Pons (tissue), 1 donor: ENCODE data around the gene EDN2.

Source experiments
- DNase-seq: peaks from one replicate; pipeline ENCODE4 v3.0.0-alpha.2; 2016; ENCODE audit warnings: low spot score

Gene EDN2

DNA sequence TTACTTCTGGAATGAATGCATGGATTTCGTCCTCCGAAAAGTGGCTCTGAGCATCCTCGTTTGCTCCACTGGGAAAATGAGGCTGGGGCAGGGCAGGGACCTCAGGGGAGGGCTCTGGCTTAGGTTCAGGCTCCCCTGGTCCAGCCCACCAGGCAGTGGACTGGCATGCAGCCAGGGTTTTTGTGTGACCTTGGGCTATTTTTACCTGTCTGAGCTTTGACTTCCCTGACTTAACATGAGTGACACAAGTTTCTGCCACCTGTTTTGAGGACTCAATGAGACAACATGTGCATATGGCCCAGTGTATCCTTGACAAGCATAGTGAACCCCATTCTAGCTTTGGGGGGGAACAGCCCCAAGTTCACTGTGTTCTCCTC lies 32.6 kb upstream of the EDN2 start:
- no peak for DNase-seq

DNA sequence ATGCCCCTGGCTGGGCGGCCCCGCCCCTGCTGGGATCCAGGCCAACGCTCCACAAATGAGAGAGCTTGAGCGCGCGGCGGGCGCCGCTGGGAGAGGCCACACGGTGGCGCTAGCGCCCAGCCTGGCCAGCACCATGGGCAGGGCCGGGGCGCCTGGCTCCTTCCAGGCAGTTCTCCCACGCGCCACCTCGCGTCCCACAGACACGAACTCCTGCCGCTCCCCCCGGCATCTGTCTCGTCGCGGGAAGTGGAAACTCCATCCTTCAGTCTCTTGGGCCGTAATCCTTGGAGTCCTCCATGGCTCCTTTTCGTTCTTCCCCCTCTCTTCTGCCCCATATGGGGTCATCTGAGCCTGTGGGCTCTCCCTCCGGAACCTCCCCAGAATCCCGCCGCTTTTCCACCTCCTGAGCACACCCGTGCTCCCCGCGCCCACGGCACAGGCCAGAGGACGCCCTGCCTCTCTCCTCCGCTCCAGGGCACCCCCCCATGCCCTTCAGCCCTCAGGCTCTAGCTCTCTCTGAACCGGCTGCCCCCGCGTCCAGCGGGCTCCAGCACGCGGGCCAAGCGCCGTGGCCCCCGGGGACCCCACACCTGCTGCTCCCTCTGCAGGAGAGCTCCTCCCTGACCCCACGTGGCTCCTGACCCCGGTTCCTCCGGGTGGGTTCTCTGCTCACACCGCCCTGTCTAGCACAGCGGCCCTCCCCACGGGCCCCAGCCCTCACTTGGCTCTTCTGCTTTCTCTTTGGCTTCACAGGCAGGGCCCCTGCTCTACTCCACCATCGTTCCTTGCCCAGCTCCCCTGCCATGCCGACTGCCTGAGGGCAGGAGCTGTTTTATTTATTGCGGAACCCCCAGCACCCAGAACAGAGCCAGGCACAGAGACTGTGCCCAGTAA lies 31.9 kb upstream of the EDN2 start:
- DNase-seq: peak; percentile 92

- DNase-seq: no peak
Measured at GRCh38 chr1:41515778-41516167, 31.3 kb upstream of the EDN2 start.

GRCh38 chr1:41515131-41515678 lies 30.7 kb upstream of the EDN2 start:
- DNase-seq: peak; percentile 98

DNA sequence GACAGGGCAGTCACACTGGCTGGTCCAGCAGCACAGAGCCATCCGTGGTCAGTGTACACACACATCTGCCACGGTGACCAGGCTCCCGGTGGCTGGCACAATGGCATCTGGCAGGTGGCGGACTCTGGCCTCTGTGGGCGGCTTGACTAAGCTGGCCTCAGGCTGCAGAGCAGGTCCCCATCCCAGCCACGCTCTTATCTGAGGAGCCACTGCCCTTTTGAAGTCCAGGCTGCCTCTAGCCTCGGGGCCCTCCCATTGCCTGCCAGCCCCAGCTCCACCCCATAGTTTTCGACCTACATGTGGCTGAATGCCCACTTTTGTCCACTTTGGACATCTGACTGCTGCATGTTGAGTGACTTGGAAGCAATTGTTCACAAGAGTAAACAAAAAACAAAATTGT lies 29.9 kb upstream of the EDN2 start:
- DNase-seq: no peak

DNA sequence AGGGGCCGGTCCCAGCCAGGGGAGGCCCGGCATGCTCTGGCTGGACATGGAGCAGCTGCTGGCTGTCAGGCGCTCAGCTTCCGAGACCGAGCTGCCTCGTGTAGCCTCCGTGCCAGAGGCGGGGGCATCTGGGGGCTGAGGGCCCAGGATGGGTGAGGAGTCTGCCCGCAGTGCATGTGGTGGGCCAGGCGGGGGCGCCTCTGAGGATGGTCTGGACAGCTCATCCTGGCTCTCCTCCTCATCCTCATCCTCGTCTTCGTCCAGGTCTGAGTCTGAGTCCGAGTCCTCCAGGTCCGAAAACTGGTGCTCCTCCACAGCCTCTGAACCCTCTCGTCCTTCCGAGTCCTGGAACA lies 28.9 kb upstream of the EDN2 start:
- DNase-seq: no peak

- no peak for DNase-seq
Measured at GRCh38 chr1:41512701-41513382, 28.4 kb upstream of the EDN2 start.

GRCh38 chr1:41511239-41511540 lies 26.7 kb upstream of the EDN2 start:
- no peak for DNase-seq

GRCh38 chr1:41510531-41511238 lies 26.2 kb upstream of the EDN2 start:
- no peak for DNase-seq

DNA sequence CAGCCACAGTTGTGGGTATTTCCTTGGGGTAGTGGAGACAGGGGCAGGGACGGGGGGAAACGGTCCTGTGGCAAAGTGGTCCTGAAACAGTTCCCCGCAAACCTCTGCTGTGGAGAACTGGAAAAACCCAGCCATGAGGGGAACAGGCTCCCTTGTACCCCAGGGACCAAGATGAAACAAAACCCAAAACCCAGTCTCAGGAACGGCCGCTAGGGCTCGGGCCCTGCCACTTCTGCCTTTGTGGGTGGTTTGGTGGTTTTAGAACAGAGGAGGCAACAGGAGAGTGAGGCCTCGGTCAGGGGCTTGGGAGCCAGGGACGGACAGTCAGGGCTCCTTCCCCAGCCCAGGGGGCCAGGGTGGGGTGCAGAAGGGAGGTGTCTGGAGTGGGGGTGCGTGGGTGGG lies 24.8 kb upstream of the EDN2 start:
- DNase-seq: no peak

GRCh38 chr1:41508290-41508689 lies 23.8 kb upstream of the EDN2 start:
- DNase-seq: no peak

DNA sequence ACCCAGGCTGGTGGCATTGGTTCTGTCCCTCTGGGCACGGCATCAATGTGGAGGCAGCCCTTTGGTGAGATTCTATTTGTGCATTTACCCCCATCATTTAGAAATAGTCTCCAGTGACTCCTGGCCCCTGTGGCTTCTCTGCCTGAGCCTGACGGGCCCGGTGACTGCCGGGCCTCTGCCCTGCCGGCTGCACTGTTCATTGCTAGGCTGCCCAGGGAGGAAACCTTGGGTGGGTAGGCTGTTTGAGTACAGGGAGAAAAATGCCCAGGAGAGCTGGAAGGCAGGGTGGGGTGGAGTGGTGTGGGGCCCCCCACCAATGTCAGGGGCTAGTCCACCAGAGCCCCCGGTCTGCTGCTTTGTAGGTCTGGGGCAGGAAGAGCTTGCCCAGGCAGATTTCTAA lies 23.4 kb upstream of the EDN2 start:
- DNase-seq: no peak

GRCh38 chr1:41507110-41507720 lies 22.7 kb upstream of the EDN2 start:
- DNase-seq: no peak

GRCh38 chr1:41504114-41505035 lies 19.9 kb upstream of the EDN2 start:
- DNase-seq: no peak

GRCh38 chr1:41503538-41504113 lies 19.1 kb upstream of the EDN2 start:
- DNase-seq: no peak

DNA sequence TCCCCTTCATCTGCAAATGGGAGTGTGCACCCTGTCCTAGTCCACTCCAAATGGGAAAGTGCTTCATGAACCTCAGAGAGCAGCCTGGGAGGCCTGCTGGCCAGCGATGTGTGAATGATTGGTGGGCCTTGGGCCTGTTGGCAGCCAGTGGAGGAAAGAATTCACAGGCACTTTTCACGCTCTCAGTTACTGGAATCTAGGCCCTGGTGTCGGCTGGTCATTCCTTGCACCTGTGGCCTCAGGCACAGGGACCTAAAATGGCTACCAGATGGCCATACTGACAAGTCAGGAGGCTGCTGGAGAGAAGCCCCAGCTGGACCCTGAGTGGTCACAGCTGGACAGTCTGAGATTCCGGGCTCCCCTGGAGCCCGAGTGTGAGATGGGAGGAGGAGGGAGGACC lies 18.4 kb upstream of the EDN2 start:
- DNase-seq: no peak

GRCh38 chr1:41501581-41501980 lies 17.1 kb upstream of the EDN2 start:
- DNase-seq: no peak

- DNase-seq: no peak
Measured at GRCh38 chr1:41500781-41501518, 16.5 kb upstream of the EDN2 start.

DNA sequence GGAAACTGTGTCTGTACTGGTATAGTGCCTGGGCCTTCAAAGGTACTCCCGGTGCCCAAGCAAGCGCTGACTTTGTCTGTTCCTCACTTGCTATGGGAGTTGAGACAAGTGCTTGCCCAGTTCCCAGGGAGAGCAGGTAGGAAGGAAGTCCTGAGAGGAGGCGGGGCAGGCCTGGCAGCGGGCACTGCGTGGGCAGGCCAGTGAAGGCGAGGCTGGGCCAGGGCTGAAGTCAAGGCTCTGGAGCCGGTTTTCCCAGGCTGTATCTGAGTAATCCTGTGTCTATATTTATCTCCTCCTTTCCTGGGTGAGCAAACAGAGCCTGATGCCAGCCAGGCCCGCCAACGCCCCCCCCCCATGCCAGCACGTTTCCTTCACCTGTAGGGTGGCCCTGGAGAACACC lies 15.9 kb upstream of the EDN2 start:
- DNase-seq: no peak

DNA sequence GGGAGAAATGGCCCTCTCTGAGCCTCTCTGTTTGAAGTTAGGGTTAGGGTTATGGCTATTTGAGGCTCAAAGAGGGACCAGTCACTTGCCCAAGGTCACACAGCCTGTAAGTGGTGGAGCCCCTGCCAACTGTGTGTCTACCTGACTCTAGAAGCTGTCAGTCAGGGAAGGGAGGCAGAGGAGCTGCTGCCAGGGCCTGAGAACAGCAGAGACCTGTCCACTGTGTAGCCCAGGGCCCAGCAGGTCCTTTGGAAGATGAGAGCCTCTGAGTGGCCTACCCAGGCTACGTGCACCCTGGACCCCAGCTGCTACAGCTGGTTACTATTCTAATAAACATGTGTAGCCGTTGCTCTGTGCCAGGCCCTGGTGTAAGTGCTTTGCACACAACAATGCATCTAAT lies 15.1 kb upstream of the EDN2 start:
- no peak for DNase-seq
